ENCODE measurements around the gene SLC19A3.
A peak's percentile ranks its signal among the peaks of the same experiment; 100 is the strongest.
"Not testable (repeated sequence)": the region's sequence is repeated elsewhere in the genome, so short reads cannot be mapped to it uniquely, and the experiment has no call there.

The SLC19A3 gene

GRCh38 chr2:227717687-227718567, at the start of gene SLC19A3:
SLC19A3 (minus strand) TSS chr2:227718028; CDS start chr2:227702318, 15,710 bp downstream.
- peak; percentile 23 to 30 for DNase-seq

- DNase-seq: peak; percentile 76 to 77
Observed at GRCh38 chr2:227766373-227766883, 48.6 kb upstream of the SLC19A3 start.

DNA sequence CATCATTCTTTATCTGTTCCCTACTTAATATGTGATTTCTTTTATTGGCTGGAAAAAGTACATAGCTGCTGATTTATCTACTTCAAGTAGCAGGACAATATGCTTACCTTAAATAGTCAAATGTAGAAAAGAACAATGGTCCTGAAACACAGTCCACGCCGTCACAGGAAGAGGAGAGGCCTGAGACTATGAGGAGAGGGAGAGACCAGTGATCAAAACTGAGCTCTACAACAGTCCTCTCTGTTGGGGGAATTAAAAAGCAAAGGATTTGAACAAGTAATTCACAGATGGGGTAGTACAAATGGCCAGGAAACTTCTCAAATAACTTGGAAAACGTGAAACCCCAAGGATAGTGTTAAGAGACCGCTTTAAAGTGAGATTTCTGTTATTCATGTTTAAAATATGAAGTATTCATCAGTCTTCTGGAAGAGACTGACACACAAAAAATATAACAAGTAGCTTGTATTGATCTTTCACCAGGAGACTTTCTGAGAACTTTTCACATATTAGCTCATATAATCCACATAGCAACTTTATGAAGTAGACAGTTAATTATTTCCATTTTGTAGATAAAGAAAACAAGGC, 48.1 kb upstream of the SLC19A3 start:
- DNase-seq: no peak

- no peak for DNase-seq
Observed at GRCh38 chr2:227761740-227762476, 44.1 kb upstream of the SLC19A3 start.

GRCh38 chr2:227759411-227760118, 41.7 kb upstream of the SLC19A3 start:
- DNase-seq: no peak

- not testable (repeated sequence) for DNase-seq
Observed at GRCh38 chr2:227756261-227756660, 38.4 kb upstream of the SLC19A3 start.

- no peak for DNase-seq
Observed at GRCh38 chr2:227748079-227748478, 30.3 kb upstream of the SLC19A3 start.

GRCh38 chr2:227745594-227745993, 27.8 kb upstream of the SLC19A3 start, which contains the start of gene SCYGR8:
SCYGR8 (plus strand) TSS chr2:227745894; CDS start chr2:227745894, 0 bp downstream.
- no peak for DNase-seq

- DNase-seq: peak in 1 of 2 experiments; percentile 32
Observed at GRCh38 chr2:227740705-227741104, 22.9 kb upstream of the SLC19A3 start.

GRCh38 chr2:227739351-227739750, 21.5 kb upstream of the SLC19A3 start:
- DNase-seq: no peak

DNA sequence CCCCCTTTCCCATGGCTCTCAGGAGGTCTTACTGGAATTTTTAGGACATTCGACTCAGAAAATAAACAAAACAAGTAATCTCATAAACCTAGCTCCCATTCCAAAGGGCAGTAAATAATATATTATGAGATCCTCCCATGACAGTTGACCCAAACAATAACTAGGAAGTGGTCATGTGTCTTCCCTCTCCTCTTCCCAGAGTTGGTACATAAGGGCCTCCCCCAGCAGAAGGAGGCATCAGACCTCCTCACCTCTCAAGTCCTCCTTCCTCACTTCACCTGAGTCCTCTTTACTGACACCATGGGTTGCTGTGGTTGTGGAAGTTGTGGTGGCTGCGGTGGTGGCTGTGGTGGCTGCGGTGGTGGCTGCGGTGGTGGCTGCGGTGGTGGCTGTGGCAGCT, 10.2 kb upstream of the SLC19A3 start, which contains the start of gene SCYGR7:
Gene SCYGR7, plus strand, starts transcription at position 301 of the 400 bp plus-strand sequence. Its CDS starts 0 bp downstream, at position 301.
- no peak for DNase-seq

DNA sequence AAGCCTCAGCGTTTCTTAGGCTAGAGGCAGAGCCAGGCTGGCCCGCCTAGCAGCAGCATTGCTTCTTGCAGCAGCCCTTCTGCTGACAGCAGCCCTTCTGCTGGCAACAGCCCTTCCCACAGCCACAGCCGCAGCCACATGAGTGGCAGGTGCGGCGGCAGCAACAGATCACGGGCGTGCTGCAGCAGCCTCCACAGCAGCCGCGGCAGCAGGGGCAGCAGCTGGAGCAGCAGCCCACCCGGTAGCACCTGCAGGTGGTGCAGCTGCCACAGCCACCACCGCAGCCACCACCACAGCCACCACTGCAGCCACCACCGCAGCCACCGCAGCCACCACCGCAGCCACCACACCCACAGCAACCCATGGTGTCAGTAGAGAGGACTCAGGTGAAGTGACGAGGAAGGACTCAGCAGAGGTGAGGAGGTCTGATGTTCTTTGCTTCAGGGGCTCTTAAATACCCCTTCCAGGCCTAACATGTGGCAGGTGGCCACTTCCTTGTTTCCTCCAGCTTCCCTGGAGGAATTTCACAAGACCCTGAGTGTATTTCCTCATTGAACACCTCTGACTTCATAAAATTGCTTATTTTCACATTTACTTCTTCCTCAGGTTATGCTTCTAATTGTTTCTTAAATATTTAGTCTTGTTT, 6.7 kb upstream of the SLC19A3 start, which contains the start of gene SCYGR6:
Gene SCYGR6, minus strand, starts transcription at position 364 of the 646 bp plus-strand sequence. Its CDS starts 0 bp downstream, at position 364.
- no peak for DNase-seq

DNA sequence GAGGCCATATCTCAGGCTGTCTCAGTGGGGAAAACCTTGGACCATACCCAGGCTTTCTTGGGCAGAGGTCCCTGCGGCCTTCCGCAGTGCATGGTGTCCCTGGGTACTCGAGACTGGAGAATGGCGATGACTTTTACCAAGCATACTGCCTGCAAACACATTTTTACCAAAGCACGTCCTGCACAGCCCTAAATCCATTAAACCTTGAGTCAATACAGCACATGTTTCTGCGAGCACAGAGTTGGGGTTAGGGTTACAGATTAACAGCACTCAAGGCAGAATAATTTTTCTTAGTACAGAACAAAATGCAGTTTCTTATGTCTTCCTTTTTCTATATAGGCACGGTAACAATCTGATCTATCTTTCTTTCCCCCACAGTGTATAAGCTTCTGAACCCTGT, 5.0 kb upstream of the SLC19A3 start:
- not testable (repeated sequence) for DNase-seq

- DNase-seq: no peak
Observed at GRCh38 chr2:227720680-227721079, 2.9 kb upstream of the SLC19A3 start.

GRCh38 chr2:227719641-227720040, 1.8 kb upstream of the SLC19A3 start:
- no peak for DNase-seq

GRCh38 chr2:227716501-227716900, 1.3 kb downstream of the SLC19A3 start:
- no peak for DNase-seq

DNA sequence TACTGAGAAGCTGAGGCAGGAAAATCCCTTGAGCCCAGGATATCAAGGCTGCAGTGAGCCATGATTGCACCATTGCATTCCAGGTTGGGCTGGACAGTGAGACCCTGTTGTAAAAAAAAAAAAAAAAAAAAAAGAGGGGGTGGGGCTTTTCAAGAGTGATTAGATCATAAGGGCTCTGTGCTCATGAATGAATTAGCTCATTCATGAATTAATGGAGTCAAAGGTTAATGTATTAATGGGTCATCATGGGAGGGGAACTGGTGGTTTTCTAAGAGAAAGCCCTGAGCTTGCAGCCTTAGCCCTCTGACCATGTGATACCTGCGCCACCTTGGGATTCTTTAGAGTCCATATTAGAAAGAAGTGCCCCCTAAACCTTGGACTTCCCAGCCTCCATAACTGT, 4.5 kb downstream of the SLC19A3 start:
- no peak for DNase-seq

- no peak for DNase-seq
Observed at GRCh38 chr2:227710986-227711385, 6.8 kb downstream of the SLC19A3 start.

DNA sequence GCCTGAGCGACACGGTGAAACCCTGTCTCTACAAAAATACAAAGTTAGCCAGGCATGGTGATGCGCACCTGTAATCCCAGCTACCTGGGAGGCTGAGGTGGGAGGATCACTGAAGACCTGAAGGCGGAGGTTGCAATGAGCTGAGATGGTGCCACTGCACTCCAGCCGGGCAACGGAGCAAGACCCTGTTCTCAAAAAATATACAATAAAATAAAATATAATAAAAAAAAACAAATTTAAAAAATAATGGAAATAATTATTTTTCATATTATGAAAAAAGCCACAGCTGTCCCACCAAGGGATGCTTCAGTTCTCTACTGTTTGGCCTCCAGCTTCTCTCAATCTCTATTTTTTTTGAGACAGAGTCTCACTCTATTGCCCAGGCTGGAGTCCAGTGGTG, 10.4 kb downstream of the SLC19A3 start:
- no peak for DNase-seq

DNA sequence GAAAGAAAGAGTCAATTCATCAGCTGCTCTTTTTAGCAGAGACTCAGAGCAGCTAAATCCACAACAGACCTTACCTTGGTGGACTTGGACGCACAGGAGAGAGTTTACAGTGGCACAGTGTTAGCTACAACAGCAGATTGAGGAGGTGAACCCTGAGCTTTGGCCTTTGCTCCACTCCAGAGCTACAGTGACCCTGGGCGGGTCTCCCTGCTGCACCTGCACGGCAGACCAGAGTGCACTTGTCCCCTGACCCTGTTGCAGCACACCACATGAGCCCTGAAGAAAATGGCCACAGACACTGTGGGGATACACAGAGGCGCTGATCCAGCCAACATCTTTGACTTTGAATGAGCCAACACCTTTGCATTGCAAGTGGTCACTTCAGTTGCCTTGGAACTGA, 11.0 kb downstream of the SLC19A3 start:
- DNase-seq: no peak

DNA sequence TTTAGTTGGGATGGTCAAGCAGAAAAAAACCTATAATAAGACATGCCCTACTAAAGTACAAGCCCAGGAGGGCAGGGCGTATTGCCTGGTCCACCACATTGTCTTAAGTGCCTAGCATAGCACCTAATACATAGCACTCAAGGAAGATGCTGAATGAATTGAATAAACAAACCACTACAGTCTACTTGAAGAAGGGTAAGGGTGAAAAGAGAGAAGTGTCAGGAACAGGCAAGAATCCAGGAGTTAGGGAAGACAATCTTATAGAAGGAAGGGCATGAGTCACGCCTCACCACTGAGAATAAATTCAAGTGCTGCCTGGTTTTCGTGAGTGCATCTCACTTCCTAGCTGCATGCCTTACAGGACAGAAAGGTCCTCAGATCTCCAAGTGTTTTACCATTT, 13.9 kb downstream of the SLC19A3 start:
- DNase-seq: no peak

GRCh38 chr2:227703280-227703732, 14.5 kb downstream of the SLC19A3 start:
- DNase-seq: no peak
